Psoas muscle (tissue), 8 donors: ENCODE measurements around the gene CDK5. TPM values are rescaled to one million over a fixed set of nuclear protein-coding genes. Genes with fewer than 3 reads are reported as not detected.

Experiments
- ATAC-seq, 4 donors: fragments of 200-7000 bp; cut with Tn5 transposase; one replicate each; pipeline ENCODE4 v1.9.1; 2020; ENCODE audit warnings: moderate library complexity in 3 of 4, mild to moderate bottlenecking in 2 of 4
- DNase-seq, 2 donors: peaks; one replicate each; pipeline ENCODE4 v3.0.0-alpha.2; 2020
- H3K27ac ChIP-seq: fragments of 200-600 bp; one replicate; pipeline ENCODE4 v1.8.0; 2022
- H3K27me3 ChIP-seq, 3 donors: fragments of 200-600 bp in 1 of 3; one replicate each; pipeline versions ENCODE4 v1.6.1 to v1.8.0; 2013 to 2022; ENCODE audit warnings: low read length in 2 of 3, mild to moderate bottlenecking in 2 of 3, moderate library complexity in 1 of 3; ENCODE audit not compliant: insufficient read depth in 3 of 3
- H3K36me3 ChIP-seq, 2 donors: fragments of 200-600 bp in 1 of 2; one replicate each; pipeline versions ENCODE4 v1.6.1 to v1.8.0; 2013 to 2022; ENCODE audit warnings: low read depth in 1 of 2, mild to moderate bottlenecking in 1 of 2, moderate library complexity in 1 of 2; ENCODE audit not compliant: insufficient read depth in 1 of 2
- H3K4me1 ChIP-seq: fragments of 200-600 bp; one replicate; pipeline ENCODE4 v1.8.0; 2022
- H3K4me3 ChIP-seq: fragments of 200-600 bp; one replicate; pipeline ENCODE4 v1.8.0; 2022; ENCODE audit warnings: mild to moderate bottlenecking
- H3K9me3 ChIP-seq: fragments of 200-600 bp; one replicate; pipeline ENCODE4 v1.8.0; 2022
- CTCF ChIP-seq: fragments of 200-600 bp; IDR thresholded peaks from one replicate; pipeline ENCODE4 v1.8.0; 2022; ENCODE audit warnings: antibody characterized with exemption
- WGBS, 3 donors: extraction: QIAGEN DNeasy Blood & Tissue Kit; methylation state at CpG; one replicate each; pipeline versions ENCODE4 v1.1.6 to v1.1.7; 2013; 5-methylcytosine and 5-hydroxymethylcytosine counted together
- intact Hi-C, 2 donors: fragments of 100-400 bp; cut with DNase I; formaldehyde crosslinking; loops; one replicate each; pipeline versions ENCODE4 v1.11.0 to v1.14.2; 2022
- polyA plus RNA-seq, 3 donors: library from polyadenylated mRNA; stranded (reverse); fragments of 200-250 nt; gene quantifications; one replicate each; pipeline ENCODE4 v1.2.3, GENCODE V29; 2013
- total RNA-seq, 4 donors: library from RNA; stranded (reverse); fragmentation: NEBNext Ultra II Directional in 2 of 4; extraction: Animal tissue kit (Norgen Biotek cat#: 25700) in 2 of 4; gene quantifications; one replicate each; pipeline versions ENCODE4 v1.2.1 to v1.2.4, GENCODE V29; 2021 to 2023
- donor health status: healthy with polysubstance abuse.
- donor health status: DM: no; HTN: no; CAD: no; lungs with moderate emphysema.
- donor health status: Bipolar disorder and iron deficiency.
- donor health status: healthy.
- donor health status: DM: yes; HTN: yes; CAD: no.
- donor health status: DM: no; HTN: no; CAD: no.
- donor health status: DM: no; HTN: no; CAD: no.
- donor health status: DM: yes; HTN: yes; CAD: no.

CDK5 gene
- total and polyA plus RNA-seq, 7 donors = 3.8 to 15.2 (median 5.8) TPM

GRCh38 chr7:151087245-151088018 lies 29.7 kb upstream of the CDK5 start:
- Histone ChIP-seq H3K4me3 (peak overlapping the region; percentile 86), H3K9me3 (no peaks in the 10 kb centered on the region), H3K36me3 (peaks cover 0 to 6% of the 10 kb centered on the region in 2 donors), H3K27ac (peak overlapping the region; percentile 84), H3K4me1 (peaks cover 33% of the 10 kb centered on the region), H3K27me3 (no peaks in the 10 kb centered on the region)
- TF ChIP-seq CTCF = peak; percentile 29
- peak; percentile 63 to 77 (median 70) for ATAC-seq
- intact Hi-C loops = loop anchor here in 1 of 2 donors (2.0 kb wide), 1 partner anchor 23 kb away; no protein-coding TSS in a partner anchor
- peak; percentile 75 to 82 for DNase-seq
- 1 to 5% (median 2%) methylated on average over 38 to 70 of the region's 70 CpGs for WGBS, 3 donors

- no peaks in the 10 kb centered on the region for H3K27me3 ChIP-seq
- H3K36me3 ChIP-seq = no peaks in the 10 kb centered on the region
- no peaks in the 10 kb centered on the region for H3K9me3 ChIP-seq
- peak in 1 of 2 donors; percentile 41 for DNase-seq
- intact Hi-C loops = no loop called here
- peak overlapping the region; percentile 84 for H3K27ac ChIP-seq
- H3K4me1 ChIP-seq = peaks cover 39% of the 10 kb centered on the region
- WGBS, 3 donors = 0 to 1% (median 0%) methylated on average over 28 to 48 of the region's 56 CpGs
- TF ChIP-seq CTCF = no peak
- no peak for ATAC-seq
- peak overlapping the region; percentile 86 for H3K4me3 ChIP-seq
Observed at GRCh38 chr7:151086802-151087244, 29.1 kb upstream of the CDK5 start.

GRCh38 chr7:151085691-151086620 lies 28.3 kb upstream of the CDK5 start, which contains the start of gene AGAP3:
TSS of gene AGAP3 (plus strand) at chr7:151086475. CDS start at chr7:151086742, 267 bp downstream.
- Histone ChIP-seq H3K4me1 (peaks cover 48% of the 10 kb centered on the region), H3K27me3 (no peaks in the 10 kb centered on the region), H3K4me3 (peak within 1 kb of the TSS; percentile 86), H3K36me3 (no peaks in the 10 kb centered on the region), H3K27ac (peak within 1 kb of the TSS; percentile 84), H3K9me3 (no peaks in the 10 kb centered on the region)
- DNase-seq (peak; percentile 92 to 93), ATAC-seq (peak; percentile 70 to 73 (median 72))
- intact Hi-C loops = no loop called here
- WGBS, 3 donors = 0 to 1% (median 1%) methylated on average over 34 to 84 of the region's 84 CpGs
- no peak for TF ChIP-seq CTCF

GRCh38 chr7:151085329-151085690 lies 27.6 kb upstream of the CDK5 start:
- Histone ChIP-seq H3K27me3 (no peaks in the 10 kb centered on the region), H3K36me3 (no peaks in the 10 kb centered on the region), H3K27ac (peak overlapping the region; percentile 78), H3K4me1 (peaks cover 48% of the 10 kb centered on the region), H3K4me3 (peak overlapping the region; percentile 86), H3K9me3 (no peaks in the 10 kb centered on the region)
- intact Hi-C loops = no loop called here
- WGBS, 3 donors = 23 to 37% (median 28%) methylated on average over 5 of the region's 5 CpGs
- peak in 1 of 2 donors; percentile 13 for DNase-seq
- ATAC-seq = no peak
- no peak for TF ChIP-seq CTCF
